ENCODE results near the gene NXF2.
"Not testable (repeated sequence)": the region's sequence is repeated elsewhere in the genome, so short reads cannot be mapped to it uniquely, and the experiment has no call there.

GRCh38 chrX:102272231-102272630 is 25.3 kb downstream of the NXF2 start:
- TF ChIP-seq, protein P1, sequence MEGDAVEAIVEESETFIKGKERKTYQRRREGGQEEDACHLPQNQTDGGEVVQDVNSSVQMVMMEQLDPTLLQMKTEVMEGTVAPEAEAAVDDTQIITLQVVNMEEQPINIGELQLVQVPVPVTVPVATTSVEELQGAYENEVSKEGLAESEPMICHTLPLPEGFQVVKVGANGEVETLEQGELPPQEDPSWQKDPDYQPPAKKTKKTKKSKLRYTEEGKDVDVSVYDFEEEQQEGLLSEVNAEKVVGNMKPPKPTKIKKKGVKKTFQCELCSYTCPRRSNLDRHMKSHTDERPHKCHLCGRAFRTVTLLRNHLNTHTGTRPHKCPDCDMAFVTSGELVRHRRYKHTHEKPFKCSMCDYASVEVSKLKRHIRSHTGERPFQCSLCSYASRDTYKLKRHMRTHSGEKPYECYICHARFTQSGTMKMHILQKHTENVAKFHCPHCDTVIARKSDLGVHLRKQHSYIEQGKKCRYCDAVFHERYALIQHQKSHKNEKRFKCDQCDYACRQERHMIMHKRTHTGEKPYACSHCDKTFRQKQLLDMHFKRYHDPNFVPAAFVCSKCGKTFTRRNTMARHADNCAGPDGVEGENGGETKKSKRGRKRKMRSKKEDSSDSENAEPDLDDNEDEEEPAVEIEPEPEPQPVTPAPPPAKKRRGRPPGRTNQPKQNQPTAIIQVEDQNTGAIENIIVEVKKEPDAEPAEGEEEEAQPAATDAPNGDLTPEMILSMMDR (IDR thresholded peaks at IDR 0.05) = not testable (repeated sequence)
- not testable (repeated sequence) for TF ChIP-seq POLR2A, EP300, POLR2AphosphoS5 (IDR thresholded peaks at IDR 0.05)

Measured in sigmoid colon (tissue), 4 donors.